Measurements from ENCODE around the gene ANKRD17. TPM values are rescaled to one million over a fixed set of nuclear protein-coding genes. Genes with fewer than 3 reads are reported as not detected.
"Not testable (repeated sequence)": the region's sequence is repeated elsewhere in the genome, so short reads cannot be mapped to it uniquely, and the experiment has no call there.

Gene ANKRD17
- total RNA-seq, 2 experiments from 2014 or later, result 61.6 to 62.6 TPM

- ChIA-PET CTCF (interaction anchor here (1.2 kb wide), 1 partner anchor 10 kb away, joined by 3 read pairs; the partner anchor contains the start of gene ANKRD17), POLR2A (no interaction called here)
Observed at GRCh38 chr4:73248821-73249220, 9.8 kb downstream of the ANKRD17 start.

GRCh38 chr4:73248416-73248815, 10.2 kb downstream of the ANKRD17 start:
- ChIA-PET POLR2A (no interaction called here), CTCF (interaction anchor here (1.2 kb wide), 1 partner anchor 11 kb away, joined by 3 read pairs; the partner anchor contains the start of gene ANKRD17)

- POLR2A ChIA-PET, result no interaction called here
- CTCF ChIA-PET, result no interaction called here
Observed at GRCh38 chr4:73247100-73247499, 11.5 kb downstream of the ANKRD17 start.

GRCh38 chr4:73245955-73246354, 12.6 kb downstream of the ANKRD17 start:
- ChIA-PET CTCF (interaction anchor here (1.2 kb wide), 1 partner anchor 9 kb away, joined by 3 read pairs; no protein-coding TSS in a partner anchor), POLR2A (no interaction called here)

- ChIA-PET POLR2A (no interaction called here), CTCF (interaction anchor here (1.2 kb wide), 1 partner anchor 10 kb away, joined by 3 read pairs; no protein-coding TSS in a partner anchor)
Observed at GRCh38 chr4:73244945-73245601, 13.5 kb downstream of the ANKRD17 start.

GRCh38 chr4:73237044-73237443, 21.6 kb downstream of the ANKRD17 start:
- POLR2A ChIA-PET, result no interaction called here
- CTCF ChIA-PET, result no interaction called here

GRCh38 chr4:73236151-73236550, 22.4 kb downstream of the ANKRD17 start:
- ChIA-PET POLR2A (interaction anchor here (1.1 kb wide), 1 partner anchor 14 kb away, joined by 3 read pairs; no protein-coding TSS in a partner anchor), CTCF (no interaction called here)

- ChIA-PET POLR2A (interaction anchor here (1.1 kb wide), 1 partner anchor 16 kb away, joined by 3 read pairs; no protein-coding TSS in a partner anchor), CTCF (no interaction called here)
Observed at GRCh38 chr4:73234712-73235111, 23.9 kb downstream of the ANKRD17 start.

- POLR2A ChIA-PET, result no interaction called here
- CTCF ChIA-PET, result interaction anchor here (1.1 kb wide), 1 partner anchor 11 kb away, joined by 3 read pairs; no protein-coding TSS in a partner anchor
Observed at GRCh38 chr4:73231518-73232487, 26.8 kb downstream of the ANKRD17 start.

GRCh38 chr4:73230865-73231517, 27.6 kb downstream of the ANKRD17 start:
- POLR2A ChIA-PET, result no interaction called here

GRCh38 chr4:73228800-73229199, 29.8 kb downstream of the ANKRD17 start:
- POLR2A ChIA-PET, CTCF ChIA-PET: not testable (repeated sequence)

More at GRCh38 chr4:73230865-73231517, 27.6 kb downstream of the ANKRD17 start:
- CTCF ChIA-PET, result interaction anchor here (1.1 kb wide), 1 partner anchor 12 kb away, joined by 3 read pairs; no protein-coding TSS in a partner anchor

GRCh38 chr4:73224886-73225285, 33.7 kb downstream of the ANKRD17 start:
- ChIA-PET CTCF (no interaction called here), POLR2A (no interaction called here)

GRCh38 chr4:73223258-73223650, 35.3 kb downstream of the ANKRD17 start:
- ChIA-PET CTCF (interaction anchor here (0.8 kb wide), 1 partner anchor 34 kb away, joined by 3 read pairs; no protein-coding TSS in a partner anchor), POLR2A (interaction anchor here (1.0 kb wide), 1 partner anchor 35 kb away, joined by 4 read pairs; the partner anchor contains the start of gene ANKRD17)

GRCh38 chr4:73222466-73223257, 35.9 kb downstream of the ANKRD17 start:
- ChIA-PET CTCF (interaction anchor here (0.8 kb wide), 1 partner anchor 35 kb away, joined by 3 read pairs; no protein-coding TSS in a partner anchor), POLR2A (interaction anchor here (1.0 kb wide), 1 partner anchor 35 kb away, joined by 4 read pairs; the partner anchor contains the start of gene ANKRD17)

GRCh38 chr4:73221734-73222133, 36.9 kb downstream of the ANKRD17 start:
- ChIA-PET CTCF (no interaction called here), POLR2A (no interaction called here)

- POLR2A ChIA-PET, result no interaction called here
- CTCF ChIA-PET, result no interaction called here
Observed at GRCh38 chr4:73220815-73221214, 37.8 kb downstream of the ANKRD17 start.

- POLR2A ChIA-PET, result no interaction called here
- CTCF ChIA-PET, result no interaction called here
Observed at GRCh38 chr4:73213916-73214653, 44.5 kb downstream of the ANKRD17 start.
